Nucleus accumbens (tissue), 56 donors: Measurements from ENCODE around the gene URB2.
"Not testable (repeated sequence)": the region's sequence is repeated elsewhere in the genome, so short reads cannot be mapped to it uniquely, and the experiment has no call there.

Experiments used
- DNase-seq, 56 donors: peaks; one replicate each; lab custom pipeline; 2025; lab: John Stamatoyannopoulos, UW

Gene URB2

GRCh38 chr1:229625915-229626831 is at the start of gene URB2, which contains the start of gene TAF5L:
Gene URB2, plus strand, starts transcription at chr1:229626247. Its CDS starts 1,387 bp downstream, at chr1:229627634.
Gene TAF5L, minus strand, starts transcription at chr1:229626122. Its CDS starts 11,640 bp downstream, at chr1:229614482.
- DNase-seq, result peak in 55 of 56 donors; percentile 38 to 92 (median 84)

GRCh38 chr1:229578168-229579058 is 47.6 kb upstream of the URB2 start:
- peak in 12 of 56 donors; percentile 24 to 72 (median 44) for DNase-seq

GRCh38 chr1:229579059-229579673 is 46.9 kb upstream of the URB2 start:
- peak in 55 of 56 donors; percentile 13 to 93 (median 83) for DNase-seq

GRCh38 chr1:229581485-229581884 is 44.6 kb upstream of the URB2 start:
- DNase-seq, result no peak

- peak in 27 of 56 donors; percentile 3 to 49 (median 13) for DNase-seq
Observed at GRCh38 chr1:229582011-229582694, 43.9 kb upstream of the URB2 start.

- no peak for DNase-seq
Observed at GRCh38 chr1:229582715-229583114, 43.3 kb upstream of the URB2 start.

- DNase-seq, result no peak
Observed at GRCh38 chr1:229585338-229585737, 40.7 kb upstream of the URB2 start.

GRCh38 chr1:229590119-229590518 is 35.9 kb upstream of the URB2 start:
- DNase-seq, result no peak

- no peak for DNase-seq
Observed at GRCh38 chr1:229593800-229594199, 32.2 kb upstream of the URB2 start.

GRCh38 chr1:229594227-229595008 is 31.6 kb upstream of the URB2 start:
- DNase-seq, result no peak

- DNase-seq, result not testable (repeated sequence)
Observed at GRCh38 chr1:229595876-229596275, 30.2 kb upstream of the URB2 start.

GRCh38 chr1:229596925-229597699 is 28.9 kb upstream of the URB2 start:
- DNase-seq, result peak in 1 of 56 donors; percentile 22

GRCh38 chr1:229597877-229598276 is 28.2 kb upstream of the URB2 start:
- no peak for DNase-seq

- DNase-seq, result no peak
Observed at GRCh38 chr1:229599218-229599954, 26.7 kb upstream of the URB2 start.

GRCh38 chr1:229600229-229600628 is 25.8 kb upstream of the URB2 start:
- DNase-seq, result no peak

GRCh38 chr1:229603371-229604005 is 22.6 kb upstream of the URB2 start:
- DNase-seq, result no peak

- no peak for DNase-seq
Observed at GRCh38 chr1:229607370-229607769, 18.7 kb upstream of the URB2 start.
